ENCODE measurements around the gene SLC17A2. TPM values are rescaled to one million over a fixed set of nuclear protein-coding genes. Genes with fewer than 3 reads are reported as not detected.

SLC17A2 gene
- total RNA-seq, 1 donor from 2014 or later: not detected

DNA sequence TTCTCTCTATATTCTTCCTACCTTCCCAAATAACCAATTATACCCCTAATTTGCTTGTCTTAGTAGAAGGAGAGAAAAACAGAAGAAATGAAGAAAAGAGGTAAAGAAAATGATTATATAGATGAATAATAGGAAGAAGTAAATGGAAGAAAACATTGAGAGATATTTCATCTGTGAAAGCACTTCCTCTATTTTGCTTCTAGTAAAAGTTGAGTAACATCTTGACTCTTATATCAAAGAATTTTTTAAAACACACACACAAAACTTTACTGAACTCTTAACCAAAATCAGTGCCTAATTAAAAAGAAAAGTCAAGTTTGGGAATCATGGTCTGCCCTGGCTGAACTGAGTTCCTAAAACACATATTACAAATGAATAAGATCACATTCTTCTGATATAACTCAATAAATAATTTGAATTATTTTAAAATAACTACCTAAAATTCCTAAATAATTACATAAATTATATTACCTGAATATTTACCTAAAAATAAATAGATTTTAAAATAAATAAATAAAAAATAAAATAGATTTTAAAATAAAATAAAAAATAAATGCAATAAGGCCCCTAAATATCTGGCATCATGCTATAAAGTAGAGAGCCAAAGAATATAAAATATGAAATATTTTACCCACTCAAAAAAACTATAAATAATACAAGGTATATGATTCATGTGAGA, 8.8 kb downstream of the SLC17A2 start:
- ChIA-PET POLR2A (interaction anchor here (0.6 kb wide), 1 partner anchor 70 kb away, joined by 3 read pairs; no protein-coding TSS in a partner anchor), CTCF (no interaction called here)
- Mint-ChIP-seq H3K36me3 (ENCODE audit: low read depth) (no peaks in the 10 kb centered on the region), H3K9me3 (no peaks in the 10 kb centered on the region), H3K27me3 (peaks cover 7% of the 10 kb centered on the region), H3K27ac (no peak overlapping the region), H3K4me3 (no peak overlapping the region), H3K4me1 (no peaks in the 10 kb centered on the region)
- TF ChIP-seq, protein P1, sequence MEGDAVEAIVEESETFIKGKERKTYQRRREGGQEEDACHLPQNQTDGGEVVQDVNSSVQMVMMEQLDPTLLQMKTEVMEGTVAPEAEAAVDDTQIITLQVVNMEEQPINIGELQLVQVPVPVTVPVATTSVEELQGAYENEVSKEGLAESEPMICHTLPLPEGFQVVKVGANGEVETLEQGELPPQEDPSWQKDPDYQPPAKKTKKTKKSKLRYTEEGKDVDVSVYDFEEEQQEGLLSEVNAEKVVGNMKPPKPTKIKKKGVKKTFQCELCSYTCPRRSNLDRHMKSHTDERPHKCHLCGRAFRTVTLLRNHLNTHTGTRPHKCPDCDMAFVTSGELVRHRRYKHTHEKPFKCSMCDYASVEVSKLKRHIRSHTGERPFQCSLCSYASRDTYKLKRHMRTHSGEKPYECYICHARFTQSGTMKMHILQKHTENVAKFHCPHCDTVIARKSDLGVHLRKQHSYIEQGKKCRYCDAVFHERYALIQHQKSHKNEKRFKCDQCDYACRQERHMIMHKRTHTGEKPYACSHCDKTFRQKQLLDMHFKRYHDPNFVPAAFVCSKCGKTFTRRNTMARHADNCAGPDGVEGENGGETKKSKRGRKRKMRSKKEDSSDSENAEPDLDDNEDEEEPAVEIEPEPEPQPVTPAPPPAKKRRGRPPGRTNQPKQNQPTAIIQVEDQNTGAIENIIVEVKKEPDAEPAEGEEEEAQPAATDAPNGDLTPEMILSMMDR (IDR thresholded peaks at IDR 0.05): no peak
- intact Hi-C loops (cut with micrococcal nuclease): no loop called here
- ATAC-seq (ENCODE audit: low read depth): no peak
- no peak for DNase-seq

DNA sequence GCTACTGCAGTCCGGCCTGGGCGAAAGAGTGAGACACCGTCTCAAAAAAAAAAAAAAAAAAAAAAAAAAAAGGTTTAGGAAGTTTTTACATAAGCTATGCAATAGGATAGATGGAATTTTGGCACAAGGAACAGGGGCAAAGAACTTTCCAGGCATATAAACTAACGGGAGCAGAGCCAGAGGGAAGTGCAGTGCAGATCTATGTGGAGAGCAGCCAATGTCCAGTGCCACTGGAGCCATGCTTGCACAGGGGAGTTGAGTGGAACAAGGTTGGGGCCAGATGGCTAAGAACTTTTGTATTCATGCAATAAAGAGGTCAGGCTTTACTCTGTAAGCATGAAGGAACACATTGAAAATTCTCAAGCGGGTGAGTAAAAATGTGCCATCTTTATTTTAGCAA, 10.8 kb downstream of the SLC17A2 start:
- intact Hi-C loops (cut with micrococcal nuclease): no loop called here
- H3K27me3 Mint-ChIP-seq: peaks cover 10% of the 10 kb centered on the region
- DNase-seq (no peak), ATAC-seq (ENCODE audit: low read depth) (no peak)
- POLR2A ChIA-PET: no interaction called here
- CTCF ChIA-PET: no interaction called here
- no peaks in the 10 kb centered on the region for H3K36me3 Mint-ChIP-seq (ENCODE audit: low read depth)
- no peak overlapping the region for H3K4me3 Mint-ChIP-seq
- TF ChIP-seq, protein P1 (IDR thresholded peaks at IDR 0.05): no peak
- no peaks in the 10 kb centered on the region for H3K4me1 Mint-ChIP-seq
- H3K9me3 Mint-ChIP-seq: no peaks in the 10 kb centered on the region
- H3K27ac Mint-ChIP-seq: no peak overlapping the region

DNA sequence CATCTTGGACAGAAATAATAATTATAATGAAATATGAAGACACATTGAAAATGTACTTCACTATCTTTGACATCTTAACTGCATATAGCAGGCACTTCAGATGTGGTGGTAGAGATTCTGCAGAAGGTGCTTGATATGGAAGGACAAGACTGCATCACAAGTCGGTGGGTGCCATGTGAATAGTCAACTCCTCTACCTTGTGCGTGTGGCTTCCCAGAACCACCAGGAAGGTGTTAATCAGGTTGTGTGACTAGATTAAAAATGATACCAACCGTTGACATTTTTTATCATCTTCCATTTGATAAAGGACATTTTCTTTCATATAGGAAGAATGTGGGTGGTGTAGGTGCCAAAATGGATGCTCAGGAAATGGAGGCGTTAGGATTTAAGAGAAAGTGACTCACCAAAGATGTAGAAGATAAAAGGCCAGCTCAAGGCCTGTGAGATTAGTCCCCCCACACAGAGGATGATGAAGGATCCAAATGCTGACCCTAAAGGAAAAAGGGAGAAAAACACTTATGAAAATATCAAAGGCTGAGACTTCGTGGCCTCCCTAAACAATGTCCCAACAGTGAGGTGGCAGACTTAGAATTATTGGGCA, 12.3 kb downstream of the SLC17A2 start:
- Mint-ChIP-seq H3K4me3 (no peak overlapping the region), H3K36me3 (ENCODE audit: low read depth) (no peaks in the 10 kb centered on the region), H3K9me3 (no peaks in the 10 kb centered on the region), H3K4me1 (no peaks in the 10 kb centered on the region), H3K27ac (no peak overlapping the region), H3K27me3 (peaks cover 5% of the 10 kb centered on the region)
- CTCF ChIA-PET: no interaction called here
- DNase-seq: no peak
- ATAC-seq (ENCODE audit: low read depth): no peak
- POLR2A ChIA-PET: no interaction called here
- TF ChIP-seq, protein P1 (IDR thresholded peaks at IDR 0.05): no peak
- intact Hi-C loops (cut with micrococcal nuclease): no loop called here

DNA sequence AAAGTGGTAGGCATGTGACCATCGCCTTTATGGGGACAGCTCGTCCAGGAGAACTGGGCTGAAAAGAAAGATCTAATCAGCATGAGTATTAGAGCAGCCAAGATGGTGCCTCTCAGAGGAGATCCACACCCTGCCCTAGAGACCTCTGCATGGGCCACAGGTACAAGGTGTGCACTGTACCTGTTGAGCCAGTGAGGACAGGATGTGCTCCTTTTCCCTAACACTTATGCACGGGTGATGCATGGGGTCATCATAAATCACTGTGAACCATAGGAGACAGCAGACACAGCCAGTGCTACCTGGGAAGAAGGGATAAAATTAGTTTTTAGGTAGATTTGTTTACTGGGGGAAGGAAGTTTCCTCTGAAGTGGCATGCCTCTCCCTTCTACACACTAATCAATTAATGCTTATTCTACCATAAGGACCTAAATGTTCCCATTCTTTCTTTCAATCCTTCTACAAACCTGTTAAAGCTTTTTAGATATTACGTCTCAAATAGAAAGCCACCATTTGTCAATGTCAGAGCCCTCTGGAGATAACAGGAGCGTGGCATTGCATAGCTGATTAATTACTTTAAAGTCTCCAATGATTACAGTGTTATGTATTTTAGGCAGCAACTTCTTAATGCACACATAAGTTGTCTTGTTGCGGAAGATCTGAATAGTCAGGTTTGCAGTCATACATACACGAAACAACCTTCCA, 13.6 kb downstream of the SLC17A2 start:
- intact Hi-C loops (cut with micrococcal nuclease): no loop called here
- no peaks in the 10 kb centered on the region for H3K36me3 Mint-ChIP-seq (ENCODE audit: low read depth)
- TF ChIP-seq, protein P1 (IDR thresholded peaks at IDR 0.05): no peak

DNA sequence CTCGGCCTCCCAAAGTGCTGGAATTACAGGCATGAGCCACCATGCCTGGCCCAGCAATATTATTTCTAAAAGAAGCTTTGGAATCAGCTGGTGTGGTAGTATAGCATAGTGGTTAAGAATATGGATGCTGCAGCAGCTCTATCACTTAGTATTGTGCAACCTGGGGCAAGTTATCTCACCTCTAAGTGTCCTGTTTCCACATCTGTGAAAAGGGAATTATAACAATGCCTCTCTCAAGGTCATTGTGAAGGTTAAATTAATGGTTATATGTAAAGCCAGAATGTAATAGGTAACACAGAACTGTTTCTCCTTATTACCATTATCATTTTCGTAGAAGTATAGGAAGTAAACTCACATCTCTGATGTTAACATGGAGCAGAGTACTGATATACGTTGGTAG, 14.2 kb downstream of the SLC17A2 start:
- no peaks in the 10 kb centered on the region for H3K36me3 Mint-ChIP-seq (ENCODE audit: low read depth)
- intact Hi-C loops (cut with micrococcal nuclease): no loop called here
- ChIA-PET POLR2A (no interaction called here), CTCF (no interaction called here)
- peaks cover 4% of the 10 kb centered on the region for H3K4me1 Mint-ChIP-seq
- no peak overlapping the region for H3K27ac Mint-ChIP-seq
- no peak overlapping the region for H3K4me3 Mint-ChIP-seq
- no peaks in the 10 kb centered on the region for H3K9me3 Mint-ChIP-seq
- no peak for DNase-seq
- TF ChIP-seq, protein P1 (IDR thresholded peaks at IDR 0.05): no peak
- H3K27me3 Mint-ChIP-seq: peaks cover 5% of the 10 kb centered on the region
- no peak for ATAC-seq (ENCODE audit: low read depth)

More for the DNA sequence above, 13.6 kb downstream of the SLC17A2 start:
- no peaks in the 10 kb centered on the region for H3K4me1 Mint-ChIP-seq
- no peak for DNase-seq
- H3K27ac Mint-ChIP-seq: no peak overlapping the region
- ATAC-seq (ENCODE audit: low read depth): no peak
- ChIA-PET POLR2A (no interaction called here), CTCF (no interaction called here)
- no peaks in the 10 kb centered on the region for H3K9me3 Mint-ChIP-seq
- H3K27me3 Mint-ChIP-seq: peaks cover 5% of the 10 kb centered on the region
- H3K4me3 Mint-ChIP-seq: no peak overlapping the region

Measured in activated B cell treated with CpG ODN at 0.5 μM for 24 hours (primary cell).